ENCODE results near the gene ADAM17. TPM values are rescaled to one million over a fixed set of nuclear protein-coding genes. Genes with fewer than 3 reads are reported as not detected.
"Not testable (repeated sequence)": the region's sequence is repeated elsewhere in the genome, so short reads cannot be mapped to it uniquely, and the experiment has no call there.

Gene ADAM17
- total RNA-seq, 1 experiment from 2014 or later: 39.8 TPM

DNA sequence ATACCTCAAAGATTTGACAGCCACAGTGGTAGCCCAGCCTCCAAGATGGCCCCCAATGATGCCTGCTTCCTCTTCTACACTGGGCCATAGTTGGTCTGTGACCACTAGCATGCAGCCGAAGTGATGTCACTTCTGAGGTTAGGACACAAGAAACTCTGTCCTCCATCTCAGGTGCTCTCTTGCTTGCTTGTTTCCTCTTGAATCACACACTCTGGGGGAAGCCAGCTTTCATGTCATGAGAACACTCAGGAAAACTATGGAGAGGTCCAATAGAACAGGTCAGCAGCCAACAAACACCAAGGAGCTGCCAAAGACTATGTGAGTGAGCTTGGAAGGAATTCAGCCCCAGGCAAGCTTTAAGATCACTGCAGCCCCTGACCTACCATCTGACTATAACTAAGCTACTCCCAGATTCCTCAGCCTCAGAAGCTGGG, 3.3 kb upstream of the ADAM17 start:
- Histone ChIP-seq H3K9me3 (ENCODE audit: low read length) (no peaks in the 10 kb centered on the region), H4K20me1 (ENCODE audit: insufficient read depth, low read depth, low read length) (peaks cover 5% of the 10 kb centered on the region; the same call in 1 of the 2 replicates), H3K9ac (ENCODE audit: low read length) (no peak overlapping the region), H3K4me3 (ENCODE audit: low read length) (no peak overlapping the region), H3K9me2 (replicated peaks; ENCODE audit: insufficient read depth, low read length) (no peaks in the 10 kb centered on the region), H3K4me1 (ENCODE audit: low read length) (peaks cover 16% of the 10 kb centered on the region), H2AFZ (ENCODE audit: low read length) (no peak overlapping the region), H3K27me3 (ENCODE audit: low read length) (no peaks in the 10 kb centered on the region), H3K79me2 (ENCODE audit: low read length) (peaks cover 38% of the 10 kb centered on the region), H3K36me3 (ENCODE audit: insufficient read depth, low read length) (no peaks in the 10 kb centered on the region), H3K4me2 (ENCODE audit: low read depth, low read length, poor library complexity, severe bottlenecking) (no peak overlapping the region), H3K27ac (ENCODE audit: low read length) (no peak overlapping the region)
- DNase-seq: no peak

DNA sequence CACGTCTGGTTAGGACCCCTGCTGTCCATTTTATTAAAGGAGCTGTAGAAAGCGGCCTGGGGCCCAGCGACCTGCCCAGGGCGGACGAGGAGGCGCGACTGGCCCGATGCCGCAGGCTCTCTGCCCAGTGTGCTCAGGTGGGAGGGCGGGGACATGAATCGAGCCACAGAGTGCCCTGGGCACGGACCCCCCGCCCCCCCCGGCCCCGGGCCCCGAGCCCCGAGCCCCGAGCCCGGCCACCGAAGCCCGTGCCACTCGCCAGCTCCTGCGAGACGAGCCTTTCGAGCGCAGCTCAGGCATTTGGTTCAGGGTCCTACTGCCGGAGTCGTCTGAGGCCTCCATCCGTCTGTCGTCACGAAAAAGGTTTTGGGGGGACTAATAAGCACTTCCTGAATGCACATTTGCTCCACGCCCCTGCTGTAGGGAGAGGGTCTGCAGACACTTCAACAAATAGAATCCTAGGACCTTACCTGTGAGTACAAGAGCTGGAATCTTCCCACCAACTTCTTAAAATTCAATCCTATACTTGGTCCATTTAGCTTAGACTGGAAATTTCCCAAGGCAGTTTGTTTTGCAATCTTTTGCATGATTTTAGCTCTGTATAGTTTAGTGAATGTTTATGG, 602 bp upstream of the ADAM17 start:
- peak overlapping the region; percentile 99 for H3K9ac ChIP-seq (ENCODE audit: low read length)
- no peak overlapping the region for H2AFZ ChIP-seq (ENCODE audit: low read length)
- H3K4me3 ChIP-seq (ENCODE audit: low read length): peak overlapping the region; percentile 99
- peak overlapping the region; percentile 72 for H3K27ac ChIP-seq (ENCODE audit: low read length)
- H3K4me2 ChIP-seq (ENCODE audit: low read depth, low read length, poor library complexity, severe bottlenecking): peak overlapping the region; percentile 90
- H3K9me3 ChIP-seq (ENCODE audit: low read length): no peaks in the 10 kb centered on the region
- H3K9me2 ChIP-seq (replicated peaks; ENCODE audit: insufficient read depth, low read length): no peaks in the 10 kb centered on the region
- peaks cover 41% of the 10 kb centered on the region for H3K4me1 ChIP-seq (ENCODE audit: low read length)
- DNase-seq: peak; percentile 78
- no peaks in the 10 kb centered on the region for H3K27me3 ChIP-seq (ENCODE audit: low read length)
- peaks cover 65% of the 10 kb centered on the region for H3K79me2 ChIP-seq (ENCODE audit: low read length)
- H4K20me1 ChIP-seq (ENCODE audit: insufficient read depth, low read depth, low read length): peaks cover 5% of the 10 kb centered on the region; the same call in 1 of the 2 replicates
- no peaks in the 10 kb centered on the region for H3K36me3 ChIP-seq (ENCODE audit: insufficient read depth, low read length)

DNA sequence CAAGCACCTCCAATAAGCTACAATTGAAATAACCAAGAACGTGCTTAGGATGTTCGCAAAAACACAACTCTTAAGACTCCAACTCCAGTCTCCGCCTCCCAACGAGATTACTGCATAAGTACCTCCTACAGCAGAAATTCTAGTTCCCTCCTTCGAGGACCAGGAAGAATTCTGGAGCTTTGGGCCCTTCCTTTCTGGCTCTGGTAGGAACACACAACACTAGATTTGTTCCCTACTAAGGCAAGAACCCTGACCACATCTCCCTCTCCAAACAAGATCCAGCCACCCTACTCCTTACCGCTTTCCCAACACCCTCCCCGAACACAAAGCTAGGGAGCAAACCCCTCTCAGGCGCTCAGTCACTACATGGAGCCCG, 721 bp downstream of the ADAM17 start:
- H3K9me3 ChIP-seq (ENCODE audit: low read length): no peaks in the 10 kb centered on the region
- H3K27me3 ChIP-seq (ENCODE audit: low read length): no peaks in the 10 kb centered on the region
- no peaks in the 10 kb centered on the region for H3K36me3 ChIP-seq (ENCODE audit: insufficient read depth, low read length)
- peak overlapping the region; percentile 99 for H3K4me3 ChIP-seq (ENCODE audit: low read length)
- H4K20me1 ChIP-seq (ENCODE audit: insufficient read depth, low read depth, low read length): peaks cover 5% of the 10 kb centered on the region; the same call in 1 of the 2 replicates
- peaks cover 54% of the 10 kb centered on the region for H3K4me1 ChIP-seq (ENCODE audit: low read length)
- H3K27ac ChIP-seq (ENCODE audit: low read length): peak overlapping the region; percentile 80
- H3K9ac ChIP-seq (ENCODE audit: low read length): peak overlapping the region; percentile 99
- DNase-seq: peak; percentile 82
- H3K4me2 ChIP-seq (ENCODE audit: low read depth, low read length, poor library complexity, severe bottlenecking): peak overlapping the region; percentile 90
- peaks cover 78% of the 10 kb centered on the region for H3K79me2 ChIP-seq (ENCODE audit: low read length)
- H3K9me2 ChIP-seq (replicated peaks; ENCODE audit: insufficient read depth, low read length): no peaks in the 10 kb centered on the region
- no peak overlapping the region for H2AFZ ChIP-seq (ENCODE audit: low read length)

DNA sequence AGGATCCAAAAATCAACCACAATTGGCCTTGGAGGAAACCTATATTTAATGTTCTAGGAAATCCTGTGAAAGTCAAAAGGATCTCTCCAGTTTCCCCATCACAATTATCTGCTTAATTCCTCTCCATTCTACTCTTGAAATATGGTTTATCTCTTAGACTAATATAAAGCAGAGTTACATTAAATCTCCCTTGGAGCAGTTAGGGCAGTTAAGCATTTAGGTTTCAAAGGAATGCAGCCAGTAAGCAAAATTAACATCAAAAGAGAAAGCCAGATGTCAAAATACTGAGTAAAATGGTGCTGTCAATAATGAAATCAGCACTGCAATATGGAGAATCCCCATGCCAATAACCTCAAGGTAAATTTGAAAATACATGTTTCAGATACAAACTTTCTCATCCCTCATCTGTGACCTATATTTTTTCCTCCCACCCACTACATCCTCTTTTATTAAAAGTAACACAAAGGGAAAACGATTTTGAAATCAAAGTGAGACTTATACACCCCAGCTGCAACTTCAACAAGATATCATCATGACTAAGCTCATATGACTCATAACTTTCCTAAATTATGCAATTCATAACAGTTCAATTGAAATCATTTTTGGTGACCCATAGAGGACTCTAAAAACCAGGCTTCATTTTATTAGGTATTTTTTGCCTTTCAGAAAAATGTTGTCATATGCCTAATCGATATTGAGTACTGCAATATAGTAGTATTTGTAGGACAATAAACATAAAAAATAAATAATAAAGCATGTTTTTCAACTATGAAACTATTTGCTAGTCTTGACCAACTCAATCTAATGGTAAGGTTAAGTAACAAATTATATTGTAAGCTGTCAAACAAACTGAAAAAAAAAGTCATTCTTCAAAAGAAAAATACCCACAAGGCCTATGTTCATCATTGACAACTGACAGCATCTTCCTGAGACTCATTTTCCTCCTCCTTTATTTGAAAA, 3.1 kb downstream of the ADAM17 start:
- H3K9me3 ChIP-seq (ENCODE audit: low read length): no peaks in the 10 kb centered on the region
- no peak overlapping the region for H2AFZ ChIP-seq (ENCODE audit: low read length)
- peaks cover 77% of the 10 kb centered on the region for H3K4me1 ChIP-seq (ENCODE audit: low read length)
- peaks cover 5% of the 10 kb centered on the region; the same call in 1 of the 2 replicates for H4K20me1 ChIP-seq (ENCODE audit: insufficient read depth, low read depth, low read length)
- H3K4me3 ChIP-seq (ENCODE audit: low read length): peak overlapping the region; percentile 59
- H3K9ac ChIP-seq (ENCODE audit: low read length): peak overlapping the region; percentile 61
- H3K27ac ChIP-seq (ENCODE audit: low read length): peak overlapping the region; percentile 94
- no peaks in the 10 kb centered on the region for H3K27me3 ChIP-seq (ENCODE audit: low read length)
- no peaks in the 10 kb centered on the region for H3K9me2 ChIP-seq (replicated peaks; ENCODE audit: insufficient read depth, low read length)
- H3K36me3 ChIP-seq (ENCODE audit: insufficient read depth, low read length): no peaks in the 10 kb centered on the region
- peak; percentile 56 for DNase-seq
- peaks cover 97% of the 10 kb centered on the region for H3K79me2 ChIP-seq (ENCODE audit: low read length)
- peak overlapping the region; percentile 90 for H3K4me2 ChIP-seq (ENCODE audit: low read depth, low read length, poor library complexity, severe bottlenecking)

DNA sequence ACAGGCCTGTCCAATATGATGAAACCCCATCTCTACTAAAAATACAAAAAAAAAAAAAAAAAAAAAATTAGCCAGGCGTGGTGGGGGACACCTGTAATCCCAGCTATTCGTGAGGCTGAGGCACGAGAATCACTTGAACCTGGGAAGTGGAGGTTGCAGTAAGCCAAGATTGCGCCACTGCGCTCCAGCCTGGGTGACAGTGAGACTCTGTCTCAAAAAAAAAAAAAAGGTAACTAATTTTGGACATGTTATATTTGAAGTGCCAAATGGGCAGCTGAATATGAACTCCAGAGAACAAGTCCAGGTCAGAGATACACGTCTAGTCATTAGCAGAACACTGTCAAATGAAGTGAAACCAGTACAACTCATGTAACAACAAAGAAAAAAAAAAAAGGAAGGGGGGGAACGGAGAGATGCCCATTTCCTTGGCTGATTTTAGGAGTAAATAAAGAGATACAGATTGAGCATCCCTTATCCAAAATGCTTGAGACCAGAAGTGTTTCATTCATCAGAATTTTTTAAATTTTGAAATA, 4.7 kb downstream of the ADAM17 start:
- peaks cover 84% of the 10 kb centered on the region for H3K4me1 ChIP-seq (ENCODE audit: low read length)
- not testable (repeated sequence) for H4K20me1 ChIP-seq (ENCODE audit: insufficient read depth, low read depth, low read length); H3K27me3 ChIP-seq (ENCODE audit: low read length); H3K9me2 ChIP-seq (replicated peaks; ENCODE audit: insufficient read depth, low read length); H3K36me3 ChIP-seq (ENCODE audit: insufficient read depth, low read length); H2AFZ ChIP-seq (ENCODE audit: low read length); H3K9me3 ChIP-seq (ENCODE audit: low read length)
- peak; percentile 72 for DNase-seq
- H3K79me2 ChIP-seq (ENCODE audit: low read length): peaks cover 97% of the 10 kb centered on the region
- peak overlapping the region; percentile 94 for H3K27ac ChIP-seq (ENCODE audit: low read length)
- peak overlapping the region; percentile 42 for H3K9ac ChIP-seq (ENCODE audit: low read length)
- H3K4me2 ChIP-seq (ENCODE audit: low read depth, low read length, poor library complexity, severe bottlenecking): peak overlapping the region; percentile 90
- peak overlapping the region; percentile 59 for H3K4me3 ChIP-seq (ENCODE audit: low read length)

DNA sequence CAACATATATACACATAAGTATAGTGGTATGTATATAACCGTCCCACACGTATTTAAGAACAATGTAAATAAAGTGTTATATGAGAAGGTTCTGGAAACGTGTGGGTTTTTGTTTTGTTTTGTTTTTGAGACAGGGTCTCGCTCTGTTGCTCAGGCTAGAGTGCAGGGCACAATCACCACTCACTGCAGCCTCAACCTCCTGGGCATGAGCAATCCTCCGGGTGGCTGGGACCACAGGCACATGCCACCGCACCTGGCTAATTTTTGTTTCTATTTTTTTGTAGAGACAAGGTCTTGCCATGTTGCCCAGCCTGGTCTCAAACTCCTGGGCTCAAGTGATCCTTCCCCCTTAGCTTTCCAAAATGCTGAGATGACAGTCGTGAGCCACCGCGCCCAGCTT, 6.2 kb downstream of the ADAM17 start:
- DNase-seq: peak; percentile 57
- Histone ChIP-seq H3K9ac (ENCODE audit: low read length) (peak overlapping the region; percentile 54), H3K79me2 (ENCODE audit: low read length) (peaks cover 99% of the 10 kb centered on the region), H3K27me3 (ENCODE audit: low read length) (no peaks in the 10 kb centered on the region), H3K27ac (ENCODE audit: low read length) (peak overlapping the region; percentile 94), H3K36me3 (ENCODE audit: insufficient read depth, low read length) (no peaks in the 10 kb centered on the region), H4K20me1 (ENCODE audit: insufficient read depth, low read depth, low read length) (no peaks in the 10 kb centered on the region), H3K9me3 (ENCODE audit: low read length) (no peaks in the 10 kb centered on the region), H3K9me2 (replicated peaks; ENCODE audit: insufficient read depth, low read length) (no peaks in the 10 kb centered on the region), H2AFZ (ENCODE audit: low read length) (no peak overlapping the region), H3K4me1 (ENCODE audit: low read length) (peaks cover 99% of the 10 kb centered on the region), H3K4me3 (ENCODE audit: low read length) (peak overlapping the region; percentile 46), H3K4me2 (ENCODE audit: low read depth, low read length, poor library complexity, severe bottlenecking) (peak overlapping the region; percentile 90)

DNA sequence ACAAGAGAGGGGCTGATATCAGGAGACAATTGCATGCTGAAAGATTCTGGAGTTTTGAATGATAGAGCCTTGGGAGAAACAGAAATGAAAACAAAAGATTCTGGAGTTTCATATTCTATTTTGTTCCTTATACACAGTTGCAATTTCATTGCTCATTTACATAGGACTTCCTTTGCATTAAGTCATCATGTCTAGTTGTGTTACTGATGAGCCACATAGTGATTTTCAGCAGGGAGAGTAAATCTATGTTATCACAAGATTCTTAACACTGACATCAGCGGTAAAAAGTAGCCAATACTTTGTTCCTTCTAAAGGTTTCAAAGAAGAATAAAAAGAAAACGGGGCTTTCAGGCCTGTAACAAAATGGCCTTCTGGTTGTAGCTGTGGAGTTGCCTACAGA, 7.1 kb downstream of the ADAM17 start:
- no peaks in the 10 kb centered on the region for H3K9me3 ChIP-seq (ENCODE audit: low read length)
- H3K36me3 ChIP-seq (ENCODE audit: insufficient read depth, low read length): peaks cover 4% of the 10 kb centered on the region; the same call in 1 of the 2 replicates
- H3K79me2 ChIP-seq (ENCODE audit: low read length): peaks cover 99% of the 10 kb centered on the region
- H3K4me3 ChIP-seq (ENCODE audit: low read length): peak overlapping the region; percentile 45
- peak overlapping the region; percentile 54 for H3K9ac ChIP-seq (ENCODE audit: low read length)
- H3K27ac ChIP-seq (ENCODE audit: low read length): peak overlapping the region; percentile 94
- peak overlapping the region; percentile 90 for H3K4me2 ChIP-seq (ENCODE audit: low read depth, low read length, poor library complexity, severe bottlenecking)
- H3K4me1 ChIP-seq (ENCODE audit: low read length): peaks cover 99% of the 10 kb centered on the region
- no peaks in the 10 kb centered on the region for H3K27me3 ChIP-seq (ENCODE audit: low read length)
- H2AFZ ChIP-seq (ENCODE audit: low read length): no peak overlapping the region
- no peaks in the 10 kb centered on the region for H4K20me1 ChIP-seq (ENCODE audit: insufficient read depth, low read depth, low read length)
- H3K9me2 ChIP-seq (replicated peaks; ENCODE audit: insufficient read depth, low read length): no peaks in the 10 kb centered on the region
- DNase-seq: peak; percentile 67
